ENCODE results near the gene CYB5RL.
"Not testable (repeated sequence)": the region's sequence is repeated elsewhere in the genome, so short reads cannot be mapped to it uniquely, and the experiment has no call there.

The CYB5RL gene

GRCh38 chr1:54166357-54166756 lies 33.5 kb downstream of the CYB5RL start:
- not testable (repeated sequence) for H3K4me3 ChIP-seq, H3K27ac ChIP-seq

GRCh38 chr1:54165146-54165545 lies 34.7 kb downstream of the CYB5RL start:
- no peak overlapping the region for H3K27ac ChIP-seq
- H3K4me3 ChIP-seq = no peak overlapping the region

- H3K27ac ChIP-seq = no peak overlapping the region
- no peak overlapping the region for H3K4me3 ChIP-seq
These were observed 36.3 kb downstream of the CYB5RL start for GRCh38 chr1:54163573-54163972.

GRCh38 chr1:54163051-54163450 lies 36.8 kb downstream of the CYB5RL start:
- no peak overlapping the region for H3K4me3 ChIP-seq
- H3K27ac ChIP-seq = no peak overlapping the region

GRCh38 chr1:54161495-54162168 lies 38.2 kb downstream of the CYB5RL start:
- Histone ChIP-seq H3K4me3 (no peak overlapping the region), H3K27ac (no peak overlapping the region)

GRCh38 chr1:54160351-54160750 lies 39.5 kb downstream of the CYB5RL start:
- Histone ChIP-seq H3K27ac (no peak overlapping the region), H3K4me3 (no peak overlapping the region)

- no peak overlapping the region for H3K27ac ChIP-seq
- H3K4me3 ChIP-seq = no peak overlapping the region
These were observed 40.0 kb downstream of the CYB5RL start for GRCh38 chr1:54159733-54160316.

GRCh38 chr1:54158071-54158470 lies 41.8 kb downstream of the CYB5RL start:
- no peak overlapping the region for H3K4me3 ChIP-seq
- H3K27ac ChIP-seq = peak overlapping the region in 1 of 21 experiments; percentile 17

- H3K4me3 ChIP-seq = no peak overlapping the region
- no peak overlapping the region for H3K27ac ChIP-seq
These were observed 42.4 kb downstream of the CYB5RL start for GRCh38 chr1:54157401-54157800.

GRCh38 chr1:54156986-54157385 lies 42.8 kb downstream of the CYB5RL start:
- Histone ChIP-seq H3K4me3 (no peak overlapping the region), H3K27ac (no peak overlapping the region)

- no peak overlapping the region for H3K4me3 ChIP-seq
- no peak overlapping the region for H3K27ac ChIP-seq
These were observed 43.6 kb downstream of the CYB5RL start for GRCh38 chr1:54156201-54156600.

- H3K27ac ChIP-seq = peak overlapping the region in 13 of 21 experiments; percentile 4 to 65 (median 40)
- H3K4me3 ChIP-seq = no peak overlapping the region
These were observed 46.0 kb downstream of the CYB5RL start for GRCh38 chr1:54153535-54154439.

- Histone ChIP-seq H3K27ac (peak within 1 kb of the TSS in 13 of 21 experiments; percentile 4 to 65 (median 40)), H3K4me3 (no peak within 1 kb of the TSS)
These were observed 47.1 kb downstream of the CYB5RL start, which contains the start of gene CDCP2 for GRCh38 chr1:54152696-54153095. Gene CDCP2 (minus strand): TSS chr1:54153000. CDS start chr1:54152922, 78 bp downstream.

GRCh38 chr1:54151013-54151412 lies 48.8 kb downstream of the CYB5RL start:
- no peak overlapping the region for H3K27ac ChIP-seq
- H3K4me3 ChIP-seq = no peak overlapping the region

Data from skin epidermis (tissue), 12 donors.